Psoas muscle (tissue), 8 donors: ENCODE data around the gene BSG. TPM values are rescaled to one million over a fixed set of nuclear protein-coding genes. Genes with fewer than 3 reads are reported as not detected.

Experiments used
- ATAC-seq, 4 donors: fragments of 200-7000 bp; cut with Tn5 transposase; one replicate each; pipeline ENCODE4 v1.9.1; 2020; ENCODE audit warnings: moderate library complexity in 3 of 4, mild to moderate bottlenecking in 2 of 4
- DNase-seq, 2 donors: peaks; one replicate each; pipeline ENCODE4 v3.0.0-alpha.2; 2020
- H3K27ac ChIP-seq: fragments of 200-600 bp; one replicate; pipeline ENCODE4 v1.8.0; 2022
- H3K27me3 ChIP-seq, 3 donors: fragments of 200-600 bp in 1 of 3; one replicate each; pipeline versions ENCODE4 v1.6.1 to v1.8.0; 2013 to 2022; ENCODE audit warnings: low read length in 2 of 3, mild to moderate bottlenecking in 2 of 3, moderate library complexity in 1 of 3; ENCODE audit not compliant: insufficient read depth in 3 of 3
- H3K36me3 ChIP-seq, 2 donors: fragments of 200-600 bp in 1 of 2; one replicate each; pipeline versions ENCODE4 v1.6.1 to v1.8.0; 2013 to 2022; ENCODE audit warnings: low read depth in 1 of 2, mild to moderate bottlenecking in 1 of 2, moderate library complexity in 1 of 2; ENCODE audit not compliant: insufficient read depth in 1 of 2
- H3K4me1 ChIP-seq: fragments of 200-600 bp; one replicate; pipeline ENCODE4 v1.8.0; 2022
- H3K4me3 ChIP-seq: fragments of 200-600 bp; one replicate; pipeline ENCODE4 v1.8.0; 2022; ENCODE audit warnings: mild to moderate bottlenecking
- H3K9me3 ChIP-seq: fragments of 200-600 bp; one replicate; pipeline ENCODE4 v1.8.0; 2022
- CTCF ChIP-seq: fragments of 200-600 bp; IDR thresholded peaks from one replicate; pipeline ENCODE4 v1.8.0; 2022; ENCODE audit warnings: antibody characterized with exemption
- WGBS, 3 donors: extraction: QIAGEN DNeasy Blood & Tissue Kit; methylation state at CpG; one replicate each; pipeline versions ENCODE4 v1.1.6 to v1.1.7; 2013; 5-methylcytosine and 5-hydroxymethylcytosine counted together
- intact Hi-C, 2 donors: fragments of 100-400 bp; cut with DNase I; formaldehyde crosslinking; loops; one replicate each; pipeline versions ENCODE4 v1.11.0 to v1.14.2; 2022
- polyA plus RNA-seq, 3 donors: library from polyadenylated mRNA; stranded (reverse); fragments of 200-250 nt; gene quantifications; one replicate each; pipeline ENCODE4 v1.2.3, GENCODE V29; 2013
- total RNA-seq, 4 donors: library from RNA; stranded (reverse); fragmentation: NEBNext Ultra II Directional in 2 of 4; extraction: Animal tissue kit (Norgen Biotek cat#: 25700) in 2 of 4; gene quantifications; one replicate each; pipeline versions ENCODE4 v1.2.1 to v1.2.4, GENCODE V29; 2021 to 2023
- donor health status: healthy with polysubstance abuse.
- donor health status: DM: no; HTN: no; CAD: no; lungs with moderate emphysema.
- donor health status: Bipolar disorder and iron deficiency.
- donor health status: healthy.
- donor health status: DM: yes; HTN: yes; CAD: no.
- donor health status: DM: no; HTN: no; CAD: no.
- donor health status: DM: no; HTN: no; CAD: no.
- donor health status: DM: yes; HTN: yes; CAD: no.

Gene BSG
- total and polyA plus RNA-seq, 7 donors = 172 to 381 (median 299) TPM

- no peak for ATAC-seq
- no peak overlapping the region for H3K4me3 ChIP-seq
- no peak overlapping the region for H3K27ac ChIP-seq
- peaks cover 0 to 16% (median 0%) of the 10 kb centered on the region in 3 donors for H3K27me3 ChIP-seq
- DNase-seq = no peak
- 84 to 88% (median 86%) methylated on average over 10 to 14 of the region's 14 CpGs for WGBS, 3 donors
- TF ChIP-seq CTCF = no peak
- H3K36me3 ChIP-seq = no peaks in the 10 kb centered on the region
- H3K9me3 ChIP-seq = no peaks in the 10 kb centered on the region
- intact Hi-C loops = no loop called here
- H3K4me1 ChIP-seq = no peaks in the 10 kb centered on the region
These were observed 17.0 kb upstream of the BSG start for GRCh38 chr19:555474-555808.

- H3K27ac ChIP-seq = no peak overlapping the region
- DNase-seq = no peak
- no peaks in the 10 kb centered on the region for H3K36me3 ChIP-seq
- no peak for TF ChIP-seq CTCF
- no peaks in the 10 kb centered on the region for H3K9me3 ChIP-seq
- ATAC-seq = no peak
- H3K4me3 ChIP-seq = no peak overlapping the region
- intact Hi-C loops = no loop called here
- peaks cover 0 to 16% (median 0%) of the 10 kb centered on the region in 3 donors for H3K27me3 ChIP-seq
- no peaks in the 10 kb centered on the region for H3K4me1 ChIP-seq
- WGBS, 3 donors = 68 to 74% (median 72%) methylated on average over 31 of the region's 31 CpGs
These were observed 15.6 kb upstream of the BSG start for GRCh38 chr19:556611-557382.

GRCh38 chr19:558770-559439 lies 13.5 kb upstream of the BSG start:
- Histone ChIP-seq H3K27ac (no peak overlapping the region), H3K9me3 (no peaks in the 10 kb centered on the region), H3K36me3 (no peaks in the 10 kb centered on the region), H3K27me3 (peaks cover 0 to 16% (median 0%) of the 10 kb centered on the region in 3 donors), H3K4me3 (no peak overlapping the region), H3K4me1 (no peaks in the 10 kb centered on the region)
- 43 to 47% (median 43%) methylated on average over 21 of the region's 21 CpGs for WGBS, 3 donors
- no peak for ATAC-seq
- TF ChIP-seq CTCF = no peak
- intact Hi-C loops = no loop called here
- no peak for DNase-seq

GRCh38 chr19:560121-560520 lies 12.3 kb upstream of the BSG start:
- TF ChIP-seq CTCF = no peak
- Histone ChIP-seq H3K4me3 (no peak overlapping the region), H3K27me3 (peaks cover 0 to 16% (median 0%) of the 10 kb centered on the region in 3 donors), H3K27ac (no peak overlapping the region), H3K4me1 (no peaks in the 10 kb centered on the region), H3K9me3 (no peaks in the 10 kb centered on the region), H3K36me3 (no peaks in the 10 kb centered on the region)
- DNase-seq (no peak), ATAC-seq (no peak)
- intact Hi-C loops = no loop called here
- WGBS, 3 donors = 75 to 78% (median 77%) methylated on average over 12 of the region's 12 CpGs
